ENCODE measurements around the gene RPS27A. TPM values are rescaled to one million over a fixed set of nuclear protein-coding genes. Genes with fewer than 3 reads are reported as not detected.

Gene RPS27A
- total and polyA plus RNA-seq, 9 of the 15 experiments (the other 6 are each of a cell fraction or from before 2014, with no cell fraction given): 1,383 to 3,282 (median 2,242) TPM

GRCh38 chr2:55282110-55282917 lies 49.8 kb downstream of the RPS27A start (continued):
- TF ChIP-seq CHD7 (IDR thresholded peaks at IDR 0.05; ENCODE audit: low read depth, low read length) (no peak), FOS (IDR thresholded peaks at IDR 0.05; ENCODE audit: extremely low read depth, insufficient read length) (no peak), ARNT (IDR thresholded peaks at IDR 0.05) (no peak), MEF2A (IDR thresholded peaks at IDR 0.05; ENCODE audit: control insufficient read depth, low read depth, low read length) (no peak), ZNF695 (CRISPR knock-in tag; IDR thresholded peaks at IDR 0.05) (no peak), TEAD1 (CRISPR knock-in tag; IDR thresholded peaks at IDR 0.05) (peak in 1 of 2 experiments; percentile 78; a peak in 3 of 4 replicates), ZFP36 (IDR thresholded peaks at IDR 0.05; ENCODE audit: low read depth, low read length, partially characterized antibody) (peak; percentile 16), SMAD4 (CRISPR knock-in tag; conservative IDR thresholded peaks at IDR 0.05) (peak; percentile 85), ZNF354B (CRISPR knock-in tag; IDR thresholded peaks at IDR 0.05) (no peak), RFX7 (CRISPR knock-in tag; IDR thresholded peaks at IDR 0.05) (no peak), HNRNPLL (IDR thresholded peaks at IDR 0.05; ENCODE audit: low read depth, low read length, poor library complexity, severe bottlenecking) (peak; percentile 99), GTF2B (IDR thresholded peaks at IDR 0.05; ENCODE audit: extremely low read depth, insufficient read length) (peak; percentile 6), SAFB2 (IDR thresholded peaks at IDR 0.05; ENCODE audit: borderline replicate concordance, low read depth, low read length, severe bottlenecking) (no peak), MAZ (CRISPR knock-in tag; conservative IDR thresholded peaks at IDR 0.05 in 1 of 2, IDR thresholded peaks at IDR 0.05 in 1 of 2) (peak in 1 of 2 experiments; percentile 73; a peak in 3 of 4 replicates)
